ENCODE data around the gene HERC2. TPM values are rescaled to one million over a fixed set of nuclear protein-coding genes. Genes with fewer than 3 reads are reported as not detected.

Gene HERC2
- total and polyA plus RNA-seq, 7 donors, result 11.1 to 85.6 (median 42.5) TPM

DNA sequence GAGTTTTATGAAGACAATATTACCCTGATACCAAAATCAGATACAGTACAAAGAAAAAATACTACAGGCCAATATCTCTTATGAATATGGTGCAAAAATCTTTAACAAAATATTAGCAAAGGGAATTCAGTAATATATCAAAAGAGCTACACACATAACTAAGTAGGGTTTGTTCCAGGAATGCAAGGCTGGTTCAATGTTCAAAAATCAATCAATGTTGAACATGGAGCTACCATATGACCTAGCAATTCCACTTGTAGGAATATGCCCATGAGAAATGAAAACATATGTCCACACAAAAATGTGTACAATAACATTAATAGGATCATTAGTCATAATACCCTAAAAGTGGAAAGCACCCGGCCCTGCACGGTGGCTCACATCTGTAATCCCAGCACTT, 230.7 kb downstream of the HERC2 start:
- TF ChIP-seq, protein P1, sequence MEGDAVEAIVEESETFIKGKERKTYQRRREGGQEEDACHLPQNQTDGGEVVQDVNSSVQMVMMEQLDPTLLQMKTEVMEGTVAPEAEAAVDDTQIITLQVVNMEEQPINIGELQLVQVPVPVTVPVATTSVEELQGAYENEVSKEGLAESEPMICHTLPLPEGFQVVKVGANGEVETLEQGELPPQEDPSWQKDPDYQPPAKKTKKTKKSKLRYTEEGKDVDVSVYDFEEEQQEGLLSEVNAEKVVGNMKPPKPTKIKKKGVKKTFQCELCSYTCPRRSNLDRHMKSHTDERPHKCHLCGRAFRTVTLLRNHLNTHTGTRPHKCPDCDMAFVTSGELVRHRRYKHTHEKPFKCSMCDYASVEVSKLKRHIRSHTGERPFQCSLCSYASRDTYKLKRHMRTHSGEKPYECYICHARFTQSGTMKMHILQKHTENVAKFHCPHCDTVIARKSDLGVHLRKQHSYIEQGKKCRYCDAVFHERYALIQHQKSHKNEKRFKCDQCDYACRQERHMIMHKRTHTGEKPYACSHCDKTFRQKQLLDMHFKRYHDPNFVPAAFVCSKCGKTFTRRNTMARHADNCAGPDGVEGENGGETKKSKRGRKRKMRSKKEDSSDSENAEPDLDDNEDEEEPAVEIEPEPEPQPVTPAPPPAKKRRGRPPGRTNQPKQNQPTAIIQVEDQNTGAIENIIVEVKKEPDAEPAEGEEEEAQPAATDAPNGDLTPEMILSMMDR (IDR thresholded peaks at IDR 0.05), result no peak
- TF ChIP-seq POLR2AphosphoS5 (IDR thresholded peaks at IDR 0.05), result no peak
- TF ChIP-seq EP300 (IDR thresholded peaks at IDR 0.05), result no peak
- TF ChIP-seq POLR2A (IDR thresholded peaks at IDR 0.05), result no peak
- DNase-seq, result no peak
- Histone ChIP-seq H3K36me3 (no peaks in the 10 kb centered on the region), H3K4me1 (peaks cover 0 to 21% (median 19%) of the 10 kb centered on the region in 4 donors), H3K27ac (no peak overlapping the region), H3K27me3 (peaks cover 18 to 54% (median 30%) of the 10 kb centered on the region in 3 donors), H3K4me3 (no peak overlapping the region), H3K9me3 (peaks cover 0 to 5% (median 2%) of the 10 kb centered on the region in 4 donors)
- 97 to 98% methylated on average over 2 of the region's 2 CpGs for WGBS, 2 donors
- intact Hi-C loops (cut with DNase I), result loop anchor here (10.0 kb wide), 1 partner anchor 83 kb away; no protein-coding TSS in a partner anchor

DNA sequence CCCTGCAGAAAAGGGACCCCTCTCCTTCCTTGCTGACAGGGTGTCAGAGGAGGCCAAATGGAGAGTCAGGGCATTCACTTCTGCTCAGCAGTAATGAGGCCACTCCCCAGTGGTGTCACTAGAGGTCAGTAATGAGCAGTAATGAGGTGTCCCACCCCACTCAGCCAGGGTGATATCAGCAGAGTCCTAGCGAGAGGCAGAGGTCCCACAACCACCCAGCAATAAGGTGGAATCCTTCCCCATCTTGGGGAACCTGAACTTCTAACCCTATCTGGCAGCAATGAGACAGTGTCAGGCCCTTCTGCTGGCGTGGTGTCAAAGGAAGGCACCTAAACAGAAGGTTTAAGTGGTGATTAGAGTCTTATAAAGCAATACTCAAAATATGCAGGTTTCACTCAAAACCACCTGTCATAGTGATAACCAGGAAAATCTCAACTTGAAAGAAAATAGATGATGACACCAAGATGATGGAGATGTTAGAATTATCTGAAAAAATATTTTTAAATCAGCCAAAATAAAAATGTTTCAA, 235.7 kb downstream of the HERC2 start:
- Histone ChIP-seq H3K9me3 (peaks cover 0 to 4% (median 1%) of the 10 kb centered on the region in 4 donors), H3K36me3 (no peaks in the 10 kb centered on the region), H3K27ac (no peak overlapping the region), H3K4me1 (no peaks in the 10 kb centered on the region), H3K4me3 (no peak overlapping the region), H3K27me3 (peaks cover 0 to 11% (median 0%) of the 10 kb centered on the region in 3 donors)
- TF ChIP-seq, protein P1 (IDR thresholded peaks at IDR 0.05), result peak in 2 of 4 experiments; percentile 25 to 42
- TF ChIP-seq POLR2A (IDR thresholded peaks at IDR 0.05), result no peak
- no peak for DNase-seq
- intact Hi-C loops (cut with DNase I), result no loop called here
- 16 to 24% methylated on average over 2 of the region's 2 CpGs for WGBS, 2 donors

DNA sequence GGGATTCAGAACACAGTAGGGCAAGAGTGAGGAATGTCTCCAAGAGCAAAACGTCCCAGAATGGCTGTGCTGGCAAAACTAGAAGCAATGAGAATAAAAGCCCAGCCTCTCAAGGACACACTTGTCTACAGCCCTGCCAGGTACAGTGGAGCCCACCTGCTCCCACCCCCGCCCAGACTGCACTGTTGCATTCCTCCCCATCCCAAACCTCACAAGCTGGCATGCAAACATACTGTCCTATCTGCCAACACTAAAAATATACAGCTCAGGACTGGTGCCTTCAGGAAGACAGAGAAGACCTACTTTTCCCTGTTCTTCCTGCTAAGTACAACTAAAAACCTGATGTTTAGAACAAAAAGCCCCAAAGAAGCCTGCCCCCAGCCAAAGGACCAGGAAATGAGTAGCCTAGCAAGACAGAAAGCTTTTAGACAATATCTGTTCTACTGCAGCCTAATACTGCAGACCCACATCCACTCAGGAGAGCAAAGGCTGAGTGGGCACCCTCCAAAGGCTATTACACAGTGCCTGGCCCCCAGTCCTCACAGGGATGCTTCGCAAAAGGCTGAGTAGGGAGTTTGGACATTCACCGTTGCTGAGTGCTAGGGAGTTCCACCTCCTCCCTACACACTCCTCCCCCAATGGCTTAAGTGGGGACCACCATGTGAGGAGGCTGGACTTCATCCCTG, 236.3 kb downstream of the HERC2 start:
- H3K4me3 ChIP-seq, result no peak overlapping the region
- intact Hi-C loops (cut with DNase I), result no loop called here
- peaks cover 0 to 4% (median 0%) of the 10 kb centered on the region in 4 donors for H3K9me3 ChIP-seq
- no peaks in the 10 kb centered on the region for H3K4me1 ChIP-seq
- 82% methylated on average over 4 of the region's 4 CpGs for WGBS, 2 donors
- no peak for TF ChIP-seq POLR2AphosphoS5 (IDR thresholded peaks at IDR 0.05)
- no peak for TF ChIP-seq EP300 (IDR thresholded peaks at IDR 0.05)
- TF ChIP-seq POLR2A (IDR thresholded peaks at IDR 0.05), result no peak
- TF ChIP-seq, protein P1 (IDR thresholded peaks at IDR 0.05), result no peak
- peaks cover 0 to 11% (median 0%) of the 10 kb centered on the region in 3 donors for H3K27me3 ChIP-seq
- no peaks in the 10 kb centered on the region for H3K36me3 ChIP-seq
- no peak overlapping the region for H3K27ac ChIP-seq
- no peak for DNase-seq

DNA sequence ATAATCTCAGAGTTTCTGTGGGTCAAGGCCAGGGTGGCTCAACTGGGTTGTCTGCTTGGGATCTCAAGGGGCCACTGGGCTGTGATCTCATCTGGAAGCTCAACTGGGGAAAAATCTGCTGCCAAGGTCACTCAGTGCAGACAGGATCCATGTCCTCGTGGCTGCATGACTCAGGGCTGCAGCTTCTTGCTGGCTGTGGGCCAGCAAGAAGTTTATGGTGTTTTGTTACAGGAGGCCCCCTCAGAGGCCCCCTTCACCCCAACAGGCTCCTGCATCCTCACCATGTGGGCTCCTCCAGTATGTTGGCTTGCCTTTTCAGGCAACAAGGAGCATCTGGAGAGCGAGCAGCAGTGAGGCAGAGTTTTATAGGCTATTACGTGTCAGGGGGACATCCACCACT, 237.4 kb downstream of the HERC2 start:
- no peak for DNase-seq
- Histone ChIP-seq H3K9me3 (peaks cover 0 to 4% (median 0%) of the 10 kb centered on the region in 4 donors), H3K36me3 (no peaks in the 10 kb centered on the region), H3K4me3 (no peak overlapping the region), H3K4me1 (no peaks in the 10 kb centered on the region), H3K27me3 (peaks cover 0 to 11% (median 0%) of the 10 kb centered on the region in 3 donors), H3K27ac (no peak overlapping the region)
- intact Hi-C loops (cut with DNase I), result no loop called here
- no peak for TF ChIP-seq EP300 (IDR thresholded peaks at IDR 0.05)
- WGBS, 2 donors, result 68 to 75% methylated on average over 3 of the region's 3 CpGs

DNA sequence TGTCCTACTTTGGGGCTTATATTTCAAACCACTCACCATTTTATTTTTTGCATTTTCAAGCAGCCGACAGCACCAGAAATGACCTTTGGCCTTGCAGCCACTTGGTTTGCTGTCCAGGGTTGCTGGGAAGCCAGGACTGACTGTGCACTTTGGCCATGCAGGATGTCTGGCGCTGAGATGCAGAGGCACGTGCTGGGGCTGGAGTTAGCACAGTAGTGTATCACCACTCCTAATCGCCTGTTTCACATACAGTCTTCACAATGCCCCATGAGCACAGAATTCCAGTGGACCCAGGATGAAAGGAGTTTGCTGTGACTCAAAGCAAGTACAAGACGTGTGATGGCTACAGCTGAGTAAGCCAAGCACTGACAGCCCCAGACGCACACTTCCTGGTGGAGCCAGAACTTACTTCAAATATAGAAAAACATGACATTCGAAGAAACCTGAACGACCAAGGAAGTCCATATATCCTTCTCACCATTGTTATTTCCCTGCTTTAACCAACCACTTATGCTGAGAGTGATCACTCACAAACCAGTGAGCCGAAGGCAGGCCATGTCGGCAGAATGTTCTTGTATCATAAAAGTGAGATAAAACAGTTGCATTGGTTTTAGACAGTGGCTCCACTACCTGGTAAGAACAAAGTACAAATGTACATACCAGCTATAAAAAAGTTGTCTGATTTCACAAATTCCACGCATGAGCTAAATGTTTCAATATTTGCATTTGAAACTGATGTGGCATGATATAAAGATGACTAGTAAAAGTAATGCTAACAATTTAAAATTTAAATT, 238.9 kb downstream of the HERC2 start:
- Histone ChIP-seq H3K4me1 (no peaks in the 10 kb centered on the region), H3K9me3 (peaks cover 0 to 4% (median 0%) of the 10 kb centered on the region in 4 donors), H3K36me3 (no peaks in the 10 kb centered on the region), H3K4me3 (no peak overlapping the region), H3K27me3 (peaks cover 0 to 11% (median 0%) of the 10 kb centered on the region in 3 donors), H3K27ac (no peak overlapping the region)
- TF ChIP-seq EP300 (IDR thresholded peaks at IDR 0.05) (no peak), POLR2A (IDR thresholded peaks at IDR 0.05) (no peak), POLR2AphosphoS5 (IDR thresholded peaks at IDR 0.05) (no peak)
- TF ChIP-seq, protein P1 (IDR thresholded peaks at IDR 0.05), result no peak
- 16 to 55% methylated on average over 11 of the region's 11 CpGs for WGBS, 2 donors
- intact Hi-C loops (cut with DNase I), result no loop called here
- no peak for DNase-seq

Measured in sigmoid colon (tissue), 7 donors.